HG03103 (cell line): ENCODE results near the gene TMEM222.

Source experiments
- ATAC-seq: cut with Tn5 transposase; IDR thresholded peaks from one replicate; pipeline ENCODE4 v1.9.1; 2021; ENCODE audit warnings: low read depth; ENCODE audit not compliant: unreplicated experiment

TMEM222 gene

GRCh38 chr1:27306071-27306470 lies 15.9 kb upstream of the TMEM222 start:
- ATAC-seq, result no peak

DNA sequence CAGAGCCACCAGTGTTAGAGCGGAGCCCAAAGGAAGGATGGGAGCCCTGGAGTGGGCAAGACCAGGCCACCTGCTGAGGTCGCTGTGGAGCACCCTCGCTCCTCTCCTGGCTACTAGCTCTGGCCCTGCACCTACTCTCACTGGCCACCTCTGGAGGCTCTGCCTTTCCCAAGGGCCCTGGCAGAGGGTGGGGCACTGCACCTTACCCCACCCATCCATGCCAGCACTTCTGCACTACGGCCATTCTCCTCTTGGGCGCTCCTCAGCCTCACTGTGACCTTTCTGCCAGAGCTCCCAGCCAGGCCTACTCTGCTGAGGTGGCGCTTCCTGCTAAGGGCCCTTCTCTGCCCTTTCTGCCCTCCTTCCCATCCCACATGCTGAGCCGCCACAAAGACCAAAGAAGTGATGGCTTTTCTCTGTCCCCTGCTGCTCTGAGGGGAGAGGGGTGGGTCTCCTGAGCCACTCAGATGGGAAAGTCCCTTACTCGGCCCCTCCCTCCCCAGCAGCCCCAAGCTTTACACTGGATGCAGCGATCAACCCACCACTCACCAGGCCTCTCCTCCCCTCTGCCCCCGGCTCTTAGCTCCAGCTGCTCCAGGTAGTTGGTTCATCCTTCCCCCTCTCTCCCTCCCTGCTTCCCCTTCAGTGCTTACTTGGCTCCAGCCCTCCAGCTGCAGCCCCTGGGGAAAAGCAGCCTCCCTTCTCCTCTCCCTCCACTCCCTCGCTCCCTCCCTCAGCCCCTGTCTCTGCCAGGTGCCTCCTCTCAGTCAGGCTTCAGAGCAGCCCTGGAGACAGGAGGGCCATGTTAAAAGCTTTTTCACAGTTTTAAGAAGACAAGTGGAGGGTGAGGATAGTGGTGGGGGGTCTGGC lies 14.8 kb upstream of the TMEM222 start:
- no peak for ATAC-seq

- no peak for ATAC-seq
Measured at GRCh38 chr1:27307874-27308598, 13.9 kb upstream of the TMEM222 start.

- no peak for ATAC-seq
Measured at GRCh38 chr1:27314169-27314568, 7.8 kb upstream of the TMEM222 start.

DNA sequence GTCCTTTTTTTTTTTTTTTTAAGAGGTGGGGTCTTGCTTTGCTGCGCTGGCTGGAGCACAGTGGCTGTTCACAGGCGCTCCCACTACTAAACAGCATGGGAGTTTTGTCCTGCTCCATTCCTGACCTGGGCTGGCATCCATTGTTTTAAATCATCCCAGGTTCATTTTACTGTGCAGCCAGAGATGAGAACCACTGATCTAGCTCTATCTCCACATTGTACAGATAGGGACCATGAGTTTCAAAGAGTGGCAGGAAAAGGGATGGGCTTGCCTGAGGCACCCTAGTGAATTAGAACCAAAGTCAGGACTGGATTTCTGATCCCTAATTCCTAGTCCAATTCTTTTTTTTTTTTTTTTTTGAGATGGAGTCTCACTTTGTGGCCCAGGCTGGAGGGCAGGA lies 7.2 kb upstream of the TMEM222 start:
- ATAC-seq, result no peak

GRCh38 chr1:27316860-27317259 lies 5.1 kb upstream of the TMEM222 start:
- no peak for ATAC-seq

DNA sequence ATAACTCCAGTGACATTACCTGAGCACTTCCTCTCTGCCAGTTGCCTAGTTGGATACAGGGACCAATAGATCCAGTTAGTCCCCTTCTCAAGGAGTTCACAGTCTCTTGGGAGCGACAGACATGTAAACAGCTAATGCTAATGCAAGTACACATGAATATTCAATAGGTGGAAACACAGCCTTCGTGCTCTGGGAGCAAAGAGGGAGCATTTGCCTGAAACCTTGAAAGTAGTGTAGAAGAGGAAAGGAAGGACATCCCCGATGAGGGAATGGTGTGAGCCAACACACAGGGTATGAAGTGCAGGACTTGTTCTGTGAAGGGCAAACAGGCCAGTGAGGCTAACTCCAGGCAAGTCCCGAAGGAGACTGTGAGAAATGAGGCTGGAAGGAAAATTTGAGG lies 3.8 kb upstream of the TMEM222 start:
- no peak for ATAC-seq

DNA sequence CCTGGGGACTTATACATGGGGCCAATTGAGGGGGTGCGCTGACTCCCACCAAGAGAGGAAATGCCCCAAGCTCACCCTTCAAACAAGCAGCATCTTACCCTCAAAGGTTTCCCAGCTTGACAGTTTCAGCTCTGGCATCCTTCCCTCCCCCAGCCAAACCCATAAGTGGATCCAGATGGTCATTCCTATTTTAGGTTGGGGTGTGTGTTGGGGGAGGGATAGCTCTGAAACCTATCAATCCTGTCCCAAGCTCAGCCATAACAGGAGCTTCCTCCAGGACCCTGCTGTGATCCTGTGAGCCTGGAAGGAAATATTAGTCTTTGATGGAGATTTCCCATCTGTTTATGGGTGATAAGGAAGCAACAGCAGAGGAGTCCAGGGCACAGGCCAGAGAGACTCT lies 3.4 kb upstream of the TMEM222 start:
- no peak for ATAC-seq

- ATAC-seq, result no peak
Measured at GRCh38 chr1:27322569-27323240, 742 bp downstream of the TMEM222 start.

GRCh38 chr1:27325286-27325685 lies 3.3 kb downstream of the TMEM222 start:
- ATAC-seq, result no peak

DNA sequence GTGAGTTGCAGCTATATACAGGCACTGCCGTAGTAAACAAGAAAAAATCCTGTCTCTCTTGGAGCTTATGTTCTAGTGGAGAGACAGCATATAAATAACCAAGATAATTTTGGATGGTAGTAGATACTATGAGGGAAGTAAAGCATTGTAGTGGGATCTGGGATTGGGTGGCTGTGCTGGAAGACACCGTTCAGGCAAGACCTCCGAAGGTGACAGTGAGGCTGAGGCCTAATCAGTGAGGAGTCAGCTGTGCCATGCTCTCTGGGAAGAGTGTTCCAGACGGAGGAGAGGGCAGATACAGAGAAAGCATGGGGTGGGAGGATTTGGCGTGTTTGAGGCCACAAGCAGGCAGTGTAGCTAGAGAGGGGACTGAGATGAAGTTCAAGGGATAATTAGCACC lies 6.0 kb downstream of the TMEM222 start:
- no peak for ATAC-seq

- no peak for ATAC-seq
Measured at GRCh38 chr1:27330786-27331185, 8.8 kb downstream of the TMEM222 start.

- ATAC-seq, result no peak
Measured at GRCh38 chr1:27331426-27331825, 9.5 kb downstream of the TMEM222 start.

DNA sequence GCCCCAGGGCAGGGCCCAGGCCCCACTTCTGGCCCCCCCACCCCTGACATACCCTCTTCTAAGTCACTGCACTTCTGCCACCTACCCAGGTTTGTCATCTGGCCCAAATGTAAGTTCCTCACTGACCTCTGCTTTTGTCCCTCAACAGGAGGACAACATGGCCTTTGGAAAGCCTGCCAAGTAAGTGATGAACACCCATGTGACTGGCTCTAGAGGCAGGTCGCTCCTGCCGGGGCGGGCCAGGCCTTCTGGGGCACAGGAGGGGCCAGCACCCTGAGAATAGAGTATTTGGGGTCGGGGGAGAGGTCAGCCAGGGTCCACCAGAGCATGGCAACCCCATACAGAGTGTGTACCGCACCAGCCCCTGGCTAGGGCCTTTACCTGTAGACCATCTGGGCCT lies 10.0 kb downstream of the TMEM222 start:
- ATAC-seq, result no peak

DNA sequence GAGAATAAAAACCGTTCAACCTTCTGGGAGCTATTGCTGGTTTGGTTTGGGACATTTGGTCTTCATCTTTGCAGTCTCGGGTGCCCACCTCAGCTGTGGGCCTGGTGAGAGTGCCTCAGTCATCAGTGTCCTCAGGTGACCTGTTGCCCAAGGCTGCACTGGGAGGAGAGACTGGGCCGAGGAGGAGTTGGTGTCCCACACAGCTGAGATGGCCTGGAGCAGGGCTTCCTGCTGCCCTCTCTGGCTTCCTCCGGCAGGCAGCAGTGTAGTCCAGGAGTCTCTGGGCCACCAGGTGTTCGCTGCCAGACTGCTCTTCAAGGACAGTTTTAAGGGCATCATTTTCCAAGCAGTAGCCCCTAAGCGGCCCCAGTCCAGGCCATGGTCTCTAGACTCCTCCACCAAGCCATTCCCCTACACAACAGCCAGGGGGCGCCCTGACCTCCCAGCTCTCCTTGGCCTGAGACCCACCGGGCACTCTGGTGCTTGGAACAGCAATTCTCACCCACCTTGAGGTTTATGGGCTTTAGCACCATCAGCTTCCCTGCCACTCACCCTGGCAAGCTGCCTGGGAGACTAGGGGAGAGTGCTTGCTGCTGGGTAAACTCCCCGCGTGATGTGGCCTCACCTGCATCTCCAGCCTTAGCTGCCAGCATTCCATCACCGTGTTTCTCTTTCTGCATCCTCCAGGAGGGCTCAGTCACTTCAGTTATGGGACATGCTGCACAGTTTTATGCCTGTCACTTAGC lies 10.7 kb downstream of the TMEM222 start:
- ATAC-seq, result no peak

- no peak for ATAC-seq
Measured at GRCh38 chr1:27333717-27334279, 11.8 kb downstream of the TMEM222 start.

DNA sequence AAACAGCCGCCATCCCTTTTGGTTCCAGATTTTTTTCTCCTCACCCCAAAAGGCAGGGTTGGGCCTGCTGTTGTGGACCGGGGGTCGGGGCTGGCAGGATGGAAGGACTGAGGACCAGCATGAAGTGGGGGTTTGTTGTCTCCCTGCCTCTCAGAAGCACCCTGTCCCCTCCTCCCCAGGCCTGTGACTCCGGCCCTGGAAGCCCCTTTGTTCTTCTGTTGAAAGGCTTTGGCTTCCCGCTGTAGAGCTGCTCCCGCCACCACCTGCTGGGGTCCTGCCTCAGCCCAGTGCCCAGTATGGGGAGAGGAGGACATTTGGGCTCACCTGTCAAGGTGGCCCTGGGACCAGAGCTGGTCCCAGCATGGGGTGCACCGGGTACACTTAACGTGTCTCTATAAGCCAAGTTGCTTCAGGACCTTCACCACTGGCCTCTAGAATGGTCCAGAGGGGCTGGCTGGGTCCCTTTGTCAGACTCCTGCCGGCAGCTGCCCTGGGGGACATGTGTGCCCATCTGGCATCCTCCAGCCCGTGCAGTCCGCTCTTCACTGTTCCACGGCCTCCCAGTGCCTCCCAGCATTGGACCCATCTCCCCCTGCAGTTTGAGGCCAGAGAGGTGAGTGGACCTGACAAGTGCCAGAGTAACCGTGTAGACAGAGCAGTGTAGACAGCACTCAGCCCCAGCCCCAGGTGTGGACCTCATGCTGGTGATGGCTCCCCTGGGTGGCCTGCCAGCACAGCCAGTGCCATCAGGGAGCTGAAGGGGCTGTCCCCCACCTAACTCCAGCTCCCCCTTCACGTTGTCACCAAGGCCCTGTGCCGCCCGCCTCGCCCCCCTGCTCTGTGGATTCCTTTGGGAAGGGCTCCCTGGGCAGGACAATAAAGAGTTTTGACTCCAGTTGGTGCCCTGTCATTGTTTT lies 13.8 kb downstream of the TMEM222 start:
- ATAC-seq, result no peak

DNA sequence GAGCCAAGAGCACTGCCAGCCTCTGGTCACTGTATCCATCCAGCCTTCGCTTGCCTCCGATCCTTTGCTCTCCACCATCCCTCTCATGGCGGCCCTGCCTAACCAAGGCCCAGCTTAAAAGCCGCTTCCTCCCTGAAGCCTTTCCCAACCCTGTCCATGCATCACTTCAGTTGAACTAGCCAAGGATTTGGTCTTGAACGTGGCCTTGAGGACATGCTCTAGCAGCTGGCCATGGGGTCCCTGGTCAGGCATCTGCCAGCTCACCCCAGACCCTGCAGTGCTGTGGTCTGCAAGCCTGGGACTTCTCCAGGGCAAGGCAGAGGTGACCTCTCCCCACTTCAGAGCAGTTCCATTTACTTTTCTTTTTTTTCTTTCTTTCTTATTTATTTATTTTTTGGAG lies 14.8 kb downstream of the TMEM222 start:
- ATAC-seq, result no peak

GRCh38 chr1:27338751-27339150 lies 16.8 kb downstream of the TMEM222 start:
- no peak for ATAC-seq
